GM23248 (cell line): Measurements from ENCODE around the gene PRF1. TPM values are rescaled to one million over a fixed set of nuclear protein-coding genes. Genes with fewer than 3 reads are reported as not detected.

ENCODE experiments used
- DNase-seq: peaks from one replicate; pipeline ENCODE4 v3.0.0-alpha.2; 2015
- H2AFZ ChIP-seq: fragments of 200-600 bp; sonication (generic); 2 replicates; pipeline ENCODE4 v1.6.1; 2016; ENCODE audit warnings: antibody characterized with exemption
- H3F3A ChIP-seq: fragments of 200-600 bp; sonication (generic); 2 replicates; pipeline ENCODE4 v1.6.1; 2016; ENCODE audit warnings: mild to moderate bottlenecking, antibody characterized with exemption, mixed run types; ENCODE audit not compliant: insufficient read depth
- H3K27ac ChIP-seq: fragments of 200-600 bp; sonication (generic); 2 replicates; pipeline ENCODE4 v1.5.1; 2016; ENCODE audit warnings: mild to moderate bottlenecking
- H3K27me3 ChIP-seq: fragments of 200-600 bp; sonication (generic); replicated peaks from 2 replicates; pipeline ENCODE4 v1.6.1; 2016; ENCODE audit warnings: mild to moderate bottlenecking; ENCODE audit not compliant: insufficient read depth
- H3K36me3 ChIP-seq: fragments of 200-600 bp; sonication (generic); 2 replicates; pipeline ENCODE4 v1.6.1; 2016; ENCODE audit warnings: low read depth, mild to moderate bottlenecking
- H3K4me1 ChIP-seq: fragments of 200-600 bp; sonication (generic); 2 replicates; pipeline ENCODE4 v1.6.1; 2016; ENCODE audit warnings: mild to moderate bottlenecking; ENCODE audit not compliant: insufficient read depth
- H3K4me2 ChIP-seq: fragments of 200-600 bp; sonication (generic); one replicate; pipeline ENCODE4 v1.6.1; 2016; ENCODE audit warnings: mild to moderate bottlenecking; ENCODE audit not compliant: unreplicated experiment
- H3K4me3 ChIP-seq: fragments of 200-600 bp; sonication (generic); 2 replicates; pipeline ENCODE4 v1.5.1; 2016; ENCODE audit warnings: mild to moderate bottlenecking
- H3K79me2 ChIP-seq: fragments of 200-600 bp; sonication (generic); 2 replicates; pipeline ENCODE4 v1.6.1; 2016; ENCODE audit warnings: mild to moderate bottlenecking; ENCODE audit not compliant: insufficient read depth
- H3K9ac ChIP-seq: fragments of 200-600 bp; sonication (generic); 2 replicates; pipeline ENCODE4 v1.6.1; 2016; ENCODE audit warnings: mild to moderate bottlenecking
- H3K9me2 ChIP-seq: fragments of 200-600 bp; sonication (generic); 2 replicates; pipeline ENCODE4 v1.6.1; 2016; ENCODE audit warnings: mixed run types, mild to moderate bottlenecking, moderate library complexity; ENCODE audit not compliant: insufficient read depth
- H3K9me3 ChIP-seq: fragments of 200-600 bp; sonication (generic); one replicate; pipeline ENCODE4 v1.6.1; 2017; ENCODE audit warnings: low read depth
- H4K20me1 ChIP-seq: fragments of 200-600 bp; sonication (generic); 2 replicates; pipeline ENCODE4 v1.6.0; 2016; ENCODE audit not compliant: insufficient read depth
- EZH2 ChIP-seq: fragments of 200-600 bp; sonication (generic); IDR thresholded peaks from 2 replicates; pipeline ENCODE4 v1.6.1; 2018; ENCODE audit warnings: antibody characterized with exemption, mild to moderate bottlenecking; ENCODE audit not compliant: insufficient read depth, poor library complexity, severe bottlenecking
- EZH2phosphoT487 ChIP-seq: fragments of 200-600 bp; sonication (generic); IDR thresholded peaks from 2 replicates; pipeline ENCODE4 v1.6.1; 2018; ENCODE audit warnings: antibody characterized with exemption, moderate library complexity, mild to moderate bottlenecking, low read depth; ENCODE audit not compliant: insufficient read depth
- WGBS, 2 experiments: methylation state at CpG; one replicate each; pipeline ENCODE4 v1.1.6; 2015 to 2017; ENCODE audit warnings: low lambda C conversion rate in 2 of 2, low coverage in 1 of 2; ENCODE audit errors: missing lambda C conversion rate in 2 of 2; 5-methylcytosine and 5-hydroxymethylcytosine counted together
- in situ Hi-C: fragments of 300-500 bp; cut with MboI; formaldehyde crosslinking; loops from 2 replicates; pipeline ENCODE4 v1.15.0; 2020
- polyA plus RNA-seq: library from polyadenylated mRNA; unstranded; fragments of >200 nt; fragmentation: Nextera tagmentation; extraction: Ambion mirVana; gene quantifications from 2 replicates; pipeline ENCODE4 v1.2.1, GENCODE V29; 2016
- total RNA-seq: library from RNA; depleted of rRNA; stranded (reverse); fragments of >200 nt; shearing (Covaris generic); gene quantifications from 2 replicates; pipeline ENCODE4 v1.2.3, GENCODE V29; 2014

Gene PRF1
- total and polyA plus RNA-seq, 2 experiments from 2014 or later = not detected

DNA sequence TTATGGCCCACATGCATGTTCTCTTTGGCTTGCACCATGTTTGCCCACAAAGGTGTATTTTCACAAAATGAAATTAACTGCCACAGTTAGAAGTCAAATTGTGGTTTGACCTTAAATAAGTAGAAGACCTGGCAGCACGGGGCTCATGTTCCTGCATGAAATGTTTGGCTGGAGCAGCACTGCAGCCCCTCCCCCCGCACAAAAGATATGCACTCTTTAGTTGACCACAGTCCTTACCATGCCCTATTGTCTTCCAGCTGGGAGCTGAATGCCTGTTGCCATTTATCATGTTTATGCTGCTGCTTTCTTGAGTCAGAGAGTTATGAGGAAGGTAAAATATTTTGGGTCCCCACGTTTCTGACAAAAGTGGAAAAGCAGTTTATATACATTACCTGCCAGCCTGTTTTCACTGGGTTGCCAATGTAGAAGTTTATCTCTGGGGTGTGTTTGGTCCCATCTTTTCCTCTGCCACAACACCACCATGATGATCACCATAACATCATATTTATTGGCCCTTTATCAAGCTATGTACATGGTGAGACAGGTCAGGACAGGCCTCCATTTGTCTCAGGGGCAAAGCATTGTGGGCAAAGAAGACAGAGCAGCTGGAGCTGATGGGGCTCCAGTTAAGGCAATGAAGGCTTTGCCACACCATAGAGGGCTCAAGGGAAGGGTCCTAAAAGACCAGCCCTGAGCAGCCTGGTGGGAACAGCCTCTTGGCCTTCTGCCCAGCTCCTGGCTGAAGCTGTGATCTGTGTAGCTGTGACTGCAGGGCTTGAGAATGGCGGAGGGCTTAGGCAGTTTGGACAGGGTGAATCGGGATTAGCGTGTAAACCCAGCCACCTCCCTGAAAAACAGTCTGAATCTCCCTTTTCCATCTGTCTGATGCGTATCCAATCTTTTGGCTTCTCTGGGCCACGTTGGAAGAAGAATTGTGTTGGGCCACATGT lies 5.4 kb downstream of the PRF1 start:
- DNase-seq = no peak

GRCh38 chr10:70596110-70596798 lies 6.3 kb downstream of the PRF1 start:
- H3K36me3 ChIP-seq = no peaks in the 10 kb centered on the region
- no peak overlapping the region for H3K9ac ChIP-seq
- no peaks in the 10 kb centered on the region for H3K4me1 ChIP-seq
- DNase-seq = no peak
- no peaks in the 10 kb centered on the region for H4K20me1 ChIP-seq
- no peaks in the 10 kb centered on the region for H3K9me2 ChIP-seq
- WGBS, 2 experiments = 64 to 70% methylated on average over 14 of the region's 14 CpGs
- no peak overlapping the region for H3K4me2 ChIP-seq
- no peaks in the 10 kb centered on the region for H3K79me2 ChIP-seq
- H3K4me3 ChIP-seq = no peak overlapping the region
- no peak for TF ChIP-seq EZH2
- TF ChIP-seq EZH2phosphoT487 = no peak
- H3K27ac ChIP-seq = no peak overlapping the region
- H2AFZ ChIP-seq = no peak overlapping the region
- in situ Hi-C loops = no loop called here
- peaks cover 10% of the 10 kb centered on the region; the same call in 1 of the 2 replicates for H3K27me3 ChIP-seq
- H3K9me3 ChIP-seq = no peaks in the 10 kb centered on the region
- no peaks in the 10 kb centered on the region for H3F3A ChIP-seq

More for the DNA sequence above, 5.4 kb downstream of the PRF1 start:
- Histone ChIP-seq H3K27me3 (0 out of 2 replicates have a peak, but pooled peaks cover 3% of the 10 kb centered on the region), H2AFZ (no peak overlapping the region), H3K4me2 (no peak overlapping the region), H3K36me3 (no peaks in the 10 kb centered on the region), H3K9me2 (no peaks in the 10 kb centered on the region), H3K9me3 (no peaks in the 10 kb centered on the region), H3K27ac (no peak overlapping the region), H3K9ac (no peak overlapping the region), H3K4me1 (no peaks in the 10 kb centered on the region), H3K4me3 (no peak overlapping the region), H3K79me2 (no peaks in the 10 kb centered on the region), H4K20me1 (no peaks in the 10 kb centered on the region), H3F3A (no peaks in the 10 kb centered on the region)
- in situ Hi-C loops = no loop called here
- 70 to 71% methylated on average over 8 of the region's 8 CpGs for WGBS, 2 experiments
- TF ChIP-seq EZH2 (no peak), EZH2phosphoT487 (no peak)

- no peak for DNase-seq
- no peak overlapping the region for H2AFZ ChIP-seq
These were observed 7.0 kb downstream of the PRF1 start for GRCh38 chr10:70595566-70596016.

GRCh38 chr10:70594161-70594560 lies 8.4 kb downstream of the PRF1 start:
- no peak overlapping the region for H3K9ac ChIP-seq
- no peaks in the 10 kb centered on the region for H3F3A ChIP-seq
- H3K4me1 ChIP-seq = no peaks in the 10 kb centered on the region
- H3K9me3 ChIP-seq = no peaks in the 10 kb centered on the region
- H2AFZ ChIP-seq = no peak overlapping the region
- H3K79me2 ChIP-seq = no peaks in the 10 kb centered on the region
- 83% methylated on average over 3 of the region's 3 CpGs for WGBS, 2 experiments
- H4K20me1 ChIP-seq = no peaks in the 10 kb centered on the region
- no peaks in the 10 kb centered on the region for H3K36me3 ChIP-seq
- TF ChIP-seq EZH2 (no peak), EZH2phosphoT487 (no peak)
- H3K9me2 ChIP-seq = no peaks in the 10 kb centered on the region
- in situ Hi-C loops = no loop called here
- peaks cover 10% of the 10 kb centered on the region; the same call in 1 of the 2 replicates for H3K27me3 ChIP-seq
- no peak overlapping the region for H3K4me2 ChIP-seq
- no peak overlapping the region for H3K27ac ChIP-seq
- no peak for DNase-seq
- H3K4me3 ChIP-seq = no peak overlapping the region

More at GRCh38 chr10:70595566-70596016, 7.0 kb downstream of the PRF1 start:
- H3K27ac ChIP-seq = no peak overlapping the region
- no peaks in the 10 kb centered on the region for H3K4me1 ChIP-seq
- peaks cover 10% of the 10 kb centered on the region; the same call in 1 of the 2 replicates for H3K27me3 ChIP-seq
- H3K9me3 ChIP-seq = no peaks in the 10 kb centered on the region
- no peaks in the 10 kb centered on the region for H4K20me1 ChIP-seq
- in situ Hi-C loops = no loop called here
- H3K36me3 ChIP-seq = no peaks in the 10 kb centered on the region
- H3K79me2 ChIP-seq = no peaks in the 10 kb centered on the region
- H3K9ac ChIP-seq = no peak overlapping the region
- H3K9me2 ChIP-seq = no peaks in the 10 kb centered on the region
- no peaks in the 10 kb centered on the region for H3F3A ChIP-seq
- 83 to 89% methylated on average over 5 of the region's 5 CpGs for WGBS, 2 experiments
- no peak overlapping the region for H3K4me2 ChIP-seq
- no peak overlapping the region for H3K4me3 ChIP-seq
- TF ChIP-seq EZH2 (no peak), EZH2phosphoT487 (no peak)
